NCI-H69 (cell line): ENCODE measurements around the gene SVIP.

Experiments
- DNase-seq: peaks from one replicate; lab custom pipeline; 2025; lab: John Stamatoyannopoulos, UW

Gene SVIP

GRCh38 chr11:22792497-22792896 lies 37.1 kb downstream of the SVIP start:
- peak; percentile 86 for DNase-seq

- peak; percentile 89 for DNase-seq
Observed at GRCh38 chr11:22787551-22788162, 41.9 kb downstream of the SVIP start.

GRCh38 chr11:22787055-22787454 lies 42.5 kb downstream of the SVIP start:
- DNase-seq, result peak; percentile 19

GRCh38 chr11:22786475-22786874 lies 43.1 kb downstream of the SVIP start:
- DNase-seq, result no peak

GRCh38 chr11:22785251-22785650 lies 44.4 kb downstream of the SVIP start:
- peak; percentile 88 for DNase-seq

GRCh38 chr11:22780952-22781593 lies 48.5 kb downstream of the SVIP start:
- peak; percentile 82 for DNase-seq

- DNase-seq, result no peak
Observed at GRCh38 chr11:22779850-22780249, 49.8 kb downstream of the SVIP start.

- DNase-seq, result peak; percentile 65
Observed at GRCh38 chr11:22778642-22779041, 51.0 kb downstream of the SVIP start.

GRCh38 chr11:22775248-22775647 lies 54.4 kb downstream of the SVIP start:
- DNase-seq, result no peak

- no peak for DNase-seq
Observed at GRCh38 chr11:22774716-22775115, 54.9 kb downstream of the SVIP start.

- no peak for DNase-seq
Observed at GRCh38 chr11:22769081-22769480, 60.5 kb downstream of the SVIP start.
